Activated CD8-positive, alpha-beta T cell treated with anti-CD3 and anti-CD28 coated beads, Interleukin-2, amount 10 ng/mL, durations not matched to agents 7 days and 5 days (primary cell): ENCODE measurements around the gene FMOD. TPM values are rescaled to one million over a fixed set of nuclear protein-coding genes. Genes with fewer than 3 reads are reported as not detected.
A peak's percentile ranks its signal among the peaks of the same experiment; 100 is the strongest.

Experiments used
- ATAC-seq: fragments of 150-1000 bp; cut with Tn5 transposase; one replicate; pipeline ENCODE4 v1.10.0; 2021; ENCODE audit warnings: moderate library complexity
- CTCF ChIA-PET: fragments of 350-600 bp; sonication (Branson Sonifier 250); formaldehyde crosslinking; loops from one replicate; lab custom pipeline; 2021; ENCODE audit warnings: antibody characterized with exemption; lab: Charles Lee
- POLR2A ChIA-PET: fragments of 350-600 bp; sonication (Branson Sonifier 250); formaldehyde crosslinking; loops from one replicate; lab custom pipeline; 2021; ENCODE audit warnings: antibody characterized with exemption; lab: Charles Lee
- DNase-seq: peaks from one replicate; pipeline ENCODE4 v3.0.0-alpha.2; 2020
- H3K27ac Mint-ChIP-seq: one replicate; pipeline ENCODE4 v1.8.0; 2021; ENCODE audit warnings: mild to moderate bottlenecking, mixed read lengths
- H3K27me3 Mint-ChIP-seq: one replicate; pipeline ENCODE4 v1.8.0; 2021; ENCODE audit warnings: low read depth, mixed read lengths
- H3K36me3 Mint-ChIP-seq: one replicate; pipeline ENCODE4 v1.8.0; 2021; ENCODE audit warnings: low read depth, mixed read lengths
- H3K4me1 Mint-ChIP-seq: one replicate; pipeline ENCODE4 v1.8.0; 2021; ENCODE audit warnings: low read depth, mixed read lengths
- H3K4me3 Mint-ChIP-seq: one replicate; pipeline ENCODE4 v1.8.0; 2021; ENCODE audit warnings: mild to moderate bottlenecking, mixed read lengths
- H3K9me3 Mint-ChIP-seq: one replicate; pipeline ENCODE4 v1.8.0; 2022; ENCODE audit warnings: mixed read lengths; ENCODE audit not compliant: insufficient read depth
- total RNA-seq, 2 experiments: library from RNA; stranded (reverse); gene quantifications; one replicate each; pipeline ENCODE4 v1.2.3, GENCODE V29; 2021

FMOD gene
- total RNA-seq, 2 experiments from 2014 or later, result not detected

DNA sequence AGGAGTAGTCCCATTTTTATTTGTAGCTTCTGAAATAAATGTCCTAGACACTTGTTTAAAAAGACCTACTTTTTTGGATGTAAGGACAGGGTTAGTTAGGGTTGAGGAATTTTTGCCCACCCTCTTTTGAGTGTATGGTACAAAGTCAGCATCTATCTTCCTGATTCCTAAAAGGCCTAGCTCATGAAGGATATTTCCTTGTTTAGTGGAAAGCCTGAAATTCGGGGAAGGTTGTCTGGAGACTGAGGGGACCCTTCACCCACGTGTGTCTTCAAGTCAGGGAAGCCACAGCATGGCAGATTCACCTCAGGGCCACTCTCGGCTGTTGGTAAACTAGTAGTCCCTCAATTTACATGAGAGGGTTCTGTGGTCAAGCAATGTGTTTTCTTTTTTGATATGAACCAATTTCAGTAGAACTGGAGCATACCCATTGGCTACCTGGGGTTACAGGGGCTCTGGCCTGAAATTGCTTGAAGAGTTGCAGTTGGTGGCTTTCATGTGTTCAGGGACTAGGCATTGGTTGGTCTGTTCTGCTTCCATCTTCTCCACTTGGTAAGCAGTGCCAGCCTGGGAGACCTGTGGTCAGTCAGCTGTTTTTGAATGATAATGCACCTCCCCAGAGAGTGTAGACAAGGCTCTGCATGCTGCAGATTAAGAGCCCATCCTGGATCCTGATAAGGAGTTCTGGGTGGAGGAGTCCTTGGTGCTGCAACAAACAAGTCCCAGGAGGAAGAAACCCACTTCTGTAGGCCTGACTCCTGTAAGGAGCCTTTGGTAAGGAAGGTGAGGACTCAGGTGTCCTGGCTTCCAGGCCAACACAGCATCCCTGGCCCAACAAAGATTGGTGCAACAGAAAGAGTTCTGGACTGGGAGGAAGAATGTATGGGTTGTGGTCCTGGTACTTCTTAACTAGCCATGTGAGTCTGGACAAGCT is 39.3 kb downstream of the FMOD start:
- H3K27me3 Mint-ChIP-seq, result no peaks in the 10 kb centered on the region
- H3K4me3 Mint-ChIP-seq, result no peak overlapping the region
- H3K4me1 Mint-ChIP-seq, result peaks cover 44% of the 10 kb centered on the region
- H3K9me3 Mint-ChIP-seq, result no peaks in the 10 kb centered on the region
- no peak for ATAC-seq
- H3K36me3 Mint-ChIP-seq, result peaks cover 63% of the 10 kb centered on the region
- DNase-seq, result no peak
- H3K27ac Mint-ChIP-seq, result peak overlapping the region; percentile 27
- POLR2A ChIA-PET, result interaction anchor here (7.2 to 7.3 kb wide), 3 partner anchors 22 to 42 kb away, joined by 96 to 376 read pairs (median 102); no protein-coding TSS in a partner anchor
- CTCF ChIA-PET, result interaction anchor here (1.6 to 9.4 kb wide), 6 partner anchors 12 to 176 kb away, joined by 3 to 222 read pairs (median 125); no protein-coding TSS in a partner anchor

DNA sequence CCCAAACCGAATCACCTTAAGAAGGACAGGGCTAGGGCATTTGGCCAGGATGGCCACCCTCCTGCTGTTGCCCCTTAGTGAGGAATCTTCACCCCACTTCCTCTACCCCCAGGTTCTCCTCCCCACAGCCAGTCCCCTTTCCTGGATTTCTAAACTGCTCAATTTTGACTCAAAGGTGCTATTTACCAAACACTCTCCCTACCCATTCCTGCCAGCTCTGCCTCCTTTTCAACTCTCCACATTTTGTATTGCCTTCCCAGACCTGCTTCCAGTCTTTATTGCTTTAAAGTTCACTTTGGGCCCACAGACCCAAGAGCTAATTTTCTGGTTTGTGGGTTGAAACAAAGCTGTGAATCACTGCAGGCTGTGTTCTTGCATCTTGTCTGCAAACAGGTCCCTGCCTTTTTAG is 42.0 kb downstream of the FMOD start:
- H3K4me3 Mint-ChIP-seq, result peak overlapping the region; percentile 86
- no peak for DNase-seq
- ChIA-PET POLR2A (interaction anchor here (0.8 to 7.3 kb wide), 5 partner anchors 19 to 39 kb away, joined by 3 to 376 read pairs (median 96); no protein-coding TSS in a partner anchor), CTCF (interaction anchor here (0.9 to 9.4 kb wide), 8 partner anchors 8 to 39 kb away, joined by 4 to 222 read pairs (median 86); no protein-coding TSS in a partner anchor)
- H3K9me3 Mint-ChIP-seq, result no peaks in the 10 kb centered on the region
- H3K27me3 Mint-ChIP-seq, result no peaks in the 10 kb centered on the region
- H3K4me1 Mint-ChIP-seq, result peaks cover 56% of the 10 kb centered on the region
- ATAC-seq, result no peak
- peak overlapping the region; percentile 40 for H3K27ac Mint-ChIP-seq
- peaks cover 65% of the 10 kb centered on the region for H3K36me3 Mint-ChIP-seq

DNA sequence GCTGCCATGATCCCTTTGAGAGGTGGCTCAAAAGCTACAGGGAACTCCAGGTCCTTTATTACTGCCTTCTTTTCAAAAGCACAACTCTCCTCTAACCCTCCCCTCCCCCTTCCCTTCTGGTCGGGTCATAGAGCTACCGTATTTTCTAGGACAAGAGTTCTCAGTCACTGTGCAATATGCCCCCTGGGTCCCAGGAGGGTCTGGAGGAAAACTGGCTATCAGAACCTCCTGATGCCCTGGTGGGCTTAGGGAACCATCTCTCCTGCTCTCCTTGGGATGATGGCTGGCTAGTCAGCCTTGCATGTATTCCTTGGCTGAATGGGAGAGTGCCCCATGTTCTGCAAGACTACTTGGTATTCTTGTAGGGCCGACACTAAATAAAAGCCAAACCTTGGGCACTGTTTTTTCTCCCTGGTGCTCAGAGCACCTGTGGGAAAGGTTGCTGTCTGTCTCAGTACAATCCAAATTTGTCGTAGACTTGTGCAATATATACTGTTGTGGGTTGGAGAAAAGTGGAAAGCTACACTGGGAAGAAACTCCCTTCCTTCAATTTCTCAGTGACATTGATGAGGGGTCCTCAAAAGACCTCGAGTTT is 42.5 kb downstream of the FMOD start:
- Mint-ChIP-seq H3K27ac (peak overlapping the region; percentile 40), H3K4me1 (peaks cover 61% of the 10 kb centered on the region)
- CTCF ChIA-PET, result interaction anchor here (0.6 to 9.4 kb wide), 10 partner anchors 9 to 38 kb away, joined by 3 to 222 read pairs (median 46); no protein-coding TSS in a partner anchor

DNA sequence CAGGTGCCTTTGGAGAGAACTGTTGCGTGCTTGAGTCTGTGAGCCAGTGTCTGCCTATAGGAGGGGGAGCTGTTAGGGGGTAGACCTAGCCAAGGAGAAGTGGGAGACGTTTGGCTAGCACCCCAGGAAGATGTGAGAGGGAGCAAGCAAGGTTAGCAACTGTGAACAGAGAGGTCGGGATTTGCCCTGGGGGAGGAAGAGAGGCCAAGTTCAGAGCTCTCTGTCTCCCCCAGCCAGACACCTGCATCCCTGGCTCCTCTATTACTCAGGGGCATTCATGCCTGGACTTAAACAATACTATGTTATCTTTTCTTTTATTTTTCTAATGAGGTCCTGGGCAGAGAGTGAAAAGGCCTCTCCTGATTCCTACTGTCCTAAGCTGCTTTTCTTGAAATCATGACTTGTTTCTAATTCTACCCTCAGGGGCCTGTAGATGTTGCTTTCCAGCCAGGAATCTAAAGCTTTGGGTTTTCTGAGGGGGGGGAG is 43.2 kb downstream of the FMOD start:
- Mint-ChIP-seq H3K4me3 (peak overlapping the region; percentile 86), H3K27me3 (no peaks in the 10 kb centered on the region), H3K36me3 (peaks cover 59% of the 10 kb centered on the region), H3K27ac (peak overlapping the region; percentile 89), H3K9me3 (no peaks in the 10 kb centered on the region), H3K4me1 (peaks cover 68% of the 10 kb centered on the region)
- POLR2A ChIA-PET, result interaction anchor here (0.5 to 7.3 kb wide), 11 partner anchors 9 to 1238 kb away, joined by 3 to 376 read pairs (median 11); partner anchors contain the start of gene ATP2B4
- CTCF ChIA-PET, result interaction anchor here (0.6 to 9.4 kb wide), 11 partner anchors 9 to 38 kb away, joined by 3 to 222 read pairs (median 18); no protein-coding TSS in a partner anchor
- ATAC-seq (no peak), DNase-seq (no peak)

More for the DNA sequence above, 42.5 kb downstream of the FMOD start:
- Mint-ChIP-seq H3K27me3 (no peaks in the 10 kb centered on the region), H3K4me3 (peak overlapping the region; percentile 86), H3K9me3 (no peaks in the 10 kb centered on the region), H3K36me3 (peaks cover 61% of the 10 kb centered on the region)
- POLR2A ChIA-PET, result interaction anchor here (0.5 to 7.3 kb wide), 10 partner anchors 9 to 1238 kb away, joined by 3 to 376 read pairs (median 18); partner anchors contain the start of gene ATP2B4
- ATAC-seq (no peak), DNase-seq (no peak)

DNA sequence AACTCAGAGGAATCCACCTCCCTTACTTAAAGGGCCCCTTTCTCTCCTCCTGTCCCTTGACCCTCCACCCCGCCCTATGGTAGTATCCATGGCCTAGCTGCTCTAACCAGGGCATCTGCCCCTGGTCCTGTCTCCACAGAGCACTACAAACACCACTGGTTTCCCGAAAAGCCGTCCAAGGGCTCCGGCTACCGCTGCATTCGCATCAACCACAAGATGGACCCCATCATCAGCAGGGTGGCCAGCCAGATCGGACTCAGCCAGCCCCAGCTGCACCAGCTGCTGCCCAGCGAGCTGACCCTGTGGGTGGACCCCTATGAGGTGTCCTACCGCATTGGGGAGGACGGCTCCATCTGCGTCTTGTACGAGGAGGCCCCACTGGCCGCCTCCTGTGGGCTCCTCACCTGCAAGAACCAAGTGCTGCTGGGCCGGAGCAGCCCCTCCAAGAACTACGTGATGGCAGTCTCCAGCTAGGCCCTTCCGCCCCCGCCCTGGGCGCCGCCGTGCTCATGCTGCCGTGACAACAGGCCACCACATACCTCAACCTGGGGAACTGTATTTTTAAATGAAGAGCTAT is 43.9 kb downstream of the FMOD start:
- H3K27ac Mint-ChIP-seq, result peak overlapping the region; percentile 89
- CTCF ChIA-PET, result interaction anchor here (1.1 to 9.4 kb wide), 11 partner anchors 10 to 181 kb away, joined by 4 to 222 read pairs (median 18); no protein-coding TSS in a partner anchor

DNA sequence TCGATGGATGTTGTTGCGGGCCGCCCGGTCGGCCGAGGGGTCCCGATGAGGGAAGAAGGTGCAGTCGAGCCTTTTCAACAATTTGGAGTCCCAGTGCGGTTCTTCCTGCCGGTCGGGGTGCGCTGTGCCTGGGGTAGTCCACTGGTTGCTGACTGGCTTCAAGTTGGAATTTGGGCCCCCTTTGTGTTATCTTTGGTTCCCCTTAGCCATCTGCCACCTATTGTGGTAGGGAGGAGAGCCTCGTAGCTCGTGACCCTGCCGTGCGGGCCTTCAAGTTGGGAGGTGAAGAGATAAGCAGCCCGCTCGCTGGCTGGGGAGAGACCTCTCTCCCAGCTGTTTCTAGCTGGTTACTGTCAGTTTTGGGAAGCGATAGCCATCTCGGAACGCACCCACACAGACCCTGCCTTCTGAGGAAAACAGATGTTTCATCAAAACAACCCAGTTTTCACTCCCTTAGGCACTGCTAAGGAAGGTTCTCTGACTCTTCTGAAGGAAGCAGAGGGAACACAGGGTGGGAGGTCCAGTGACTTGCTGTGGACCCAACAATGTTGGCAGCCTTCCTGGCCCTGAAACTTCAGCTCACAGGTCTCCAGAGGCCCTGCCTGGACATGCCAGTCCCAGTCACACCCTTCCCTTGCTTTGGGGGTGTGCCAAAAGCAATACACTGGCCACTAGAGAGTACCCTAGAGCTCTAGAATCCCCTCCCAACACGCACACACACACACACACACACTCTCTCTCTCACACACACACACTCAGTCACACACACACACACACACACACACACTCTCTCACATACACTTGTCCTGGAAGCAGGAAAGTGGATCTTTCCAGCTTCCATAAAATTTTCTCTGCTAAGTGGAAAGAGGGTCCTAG is 44.6 kb downstream of the FMOD start:
- Mint-ChIP-seq H3K27ac (peak overlapping the region; percentile 89), H3K4me3 (peak overlapping the region; percentile 86), H3K27me3 (no peaks in the 10 kb centered on the region), H3K9me3 (no peaks in the 10 kb centered on the region), H3K36me3 (peaks cover 54% of the 10 kb centered on the region), H3K4me1 (peaks cover 67% of the 10 kb centered on the region)
- POLR2A ChIA-PET, result interaction anchor here (0.7 to 7.3 kb wide), 8 partner anchors 11 to 471 kb away, joined by 3 to 376 read pairs (median 34); no protein-coding TSS in a partner anchor
- CTCF ChIA-PET, result interaction anchor here (1.1 to 9.4 kb wide), 11 partner anchors 11 to 182 kb away, joined by 4 to 222 read pairs (median 18); no protein-coding TSS in a partner anchor
- DNase-seq, result peak; percentile 59
- ATAC-seq, result peak; percentile 5

More for the DNA sequence above, 43.9 kb downstream of the FMOD start:
- peaks cover 59% of the 10 kb centered on the region for H3K36me3 Mint-ChIP-seq
- DNase-seq, result peak; percentile 71
- peak overlapping the region; percentile 86 for H3K4me3 Mint-ChIP-seq
- peaks cover 71% of the 10 kb centered on the region for H3K4me1 Mint-ChIP-seq
- no peak for ATAC-seq
- H3K27me3 Mint-ChIP-seq, result no peaks in the 10 kb centered on the region
- POLR2A ChIA-PET, result interaction anchor here (0.7 to 7.3 kb wide), 10 partner anchors 10 to 471 kb away, joined by 3 to 376 read pairs (median 18); partner anchors contain the start of gene ATP2B4
- no peaks in the 10 kb centered on the region for H3K9me3 Mint-ChIP-seq

DNA sequence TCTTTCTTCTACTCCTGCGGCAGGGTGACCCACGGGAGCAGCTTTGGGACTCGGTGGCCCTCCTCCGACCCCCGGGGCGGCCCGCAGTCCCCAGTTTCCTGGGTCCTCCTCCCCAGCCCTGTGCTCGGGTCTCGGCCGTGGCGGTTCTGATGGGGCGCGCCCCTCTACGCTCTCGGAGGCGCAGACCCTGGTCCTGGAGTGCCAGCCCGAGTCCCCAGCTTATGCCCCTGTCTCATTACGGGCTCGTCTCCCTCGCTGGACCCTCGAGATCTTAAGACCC is 45.2 kb downstream of the FMOD start:
- H3K4me3 Mint-ChIP-seq, result peak overlapping the region; percentile 86
- peaks cover 66% of the 10 kb centered on the region for H3K4me1 Mint-ChIP-seq
- POLR2A ChIA-PET, result interaction anchor here (1.2 to 7.3 kb wide), 6 partner anchors 11 to 36 kb away, joined by 6 to 376 read pairs (median 70); no protein-coding TSS in a partner anchor
- no peaks in the 10 kb centered on the region for H3K9me3 Mint-ChIP-seq
- CTCF ChIA-PET, result interaction anchor here (1.6 to 9.4 kb wide), 9 partner anchors 11 to 182 kb away, joined by 4 to 222 read pairs (median 74); no protein-coding TSS in a partner anchor
- peaks cover 48% of the 10 kb centered on the region for H3K36me3 Mint-ChIP-seq
- H3K27me3 Mint-ChIP-seq, result no peaks in the 10 kb centered on the region
- ATAC-seq (peak; percentile 34), DNase-seq (no peak)
- H3K27ac Mint-ChIP-seq, result peak overlapping the region; percentile 89

DNA sequence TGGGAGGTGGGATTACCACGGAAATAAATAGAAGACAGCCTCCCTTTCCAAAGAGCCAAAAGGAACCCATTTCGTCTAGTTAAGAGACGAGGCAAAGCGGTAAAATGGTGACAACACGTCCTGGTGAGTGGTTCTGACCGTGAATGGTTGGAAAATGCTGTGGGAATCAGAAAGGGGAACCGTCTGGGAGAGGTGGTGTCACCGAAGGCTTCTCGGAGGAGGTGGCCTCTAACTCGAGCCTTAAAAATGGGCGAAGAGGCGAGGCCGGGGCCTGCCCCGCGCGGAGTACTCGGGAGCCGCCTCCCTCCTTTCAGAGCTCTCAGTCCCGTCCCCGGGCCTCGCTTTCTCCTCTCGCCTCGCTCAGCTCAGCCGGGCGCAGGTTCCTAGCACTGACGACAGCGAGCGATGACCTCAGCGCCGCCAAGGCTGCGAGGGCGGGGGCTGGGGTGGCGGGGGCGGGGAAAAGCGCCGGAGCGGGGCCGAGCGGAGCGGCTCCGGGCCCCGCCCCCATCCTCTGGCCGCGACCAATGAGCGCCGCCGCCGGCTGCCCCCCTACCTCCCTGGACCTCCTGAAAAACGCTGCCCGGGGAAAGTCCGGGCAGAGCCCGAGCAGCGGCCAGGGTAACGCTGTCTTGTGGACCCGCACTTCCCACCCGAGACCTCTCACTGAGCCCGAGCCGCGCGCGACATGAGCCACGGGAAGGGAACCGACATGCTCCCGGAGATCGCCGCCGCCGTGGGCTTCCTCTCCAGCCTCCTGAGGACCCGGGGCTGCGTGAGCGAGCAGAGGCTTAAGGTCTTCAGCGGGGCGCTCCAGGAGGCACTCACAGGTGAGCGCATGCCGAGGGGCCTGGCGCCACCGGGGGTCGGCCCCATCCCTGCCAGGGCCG is 45.8 kb downstream of the FMOD start, which contains the start of gene BTG2:
Gene BTG2 (plus strand): TSS at position 601 of the 890 bp plus-strand sequence. CDS start 88 bp downstream, at position 689.
- Mint-ChIP-seq H3K4me3 (peak within 1 kb of the TSS; percentile 86), H3K4me1 (peaks cover 67% of the 10 kb centered on the region), H3K36me3 (peaks cover 42% of the 10 kb centered on the region), H3K27ac (peak within 1 kb of the TSS; percentile 89), H3K27me3 (no peaks in the 10 kb centered on the region), H3K9me3 (no peaks in the 10 kb centered on the region)
- ChIA-PET CTCF (interaction anchor here (1.6 to 9.4 kb wide), 9 partner anchors 10 to 183 kb away, joined by 4 to 222 read pairs (median 74); no protein-coding TSS in a partner anchor), POLR2A (interaction anchor here (1.2 to 7.3 kb wide), 6 partner anchors 12 to 35 kb away, joined by 6 to 376 read pairs (median 70); no protein-coding TSS in a partner anchor)
- DNase-seq (peak; percentile 93), ATAC-seq (peak; percentile 80)

DNA sequence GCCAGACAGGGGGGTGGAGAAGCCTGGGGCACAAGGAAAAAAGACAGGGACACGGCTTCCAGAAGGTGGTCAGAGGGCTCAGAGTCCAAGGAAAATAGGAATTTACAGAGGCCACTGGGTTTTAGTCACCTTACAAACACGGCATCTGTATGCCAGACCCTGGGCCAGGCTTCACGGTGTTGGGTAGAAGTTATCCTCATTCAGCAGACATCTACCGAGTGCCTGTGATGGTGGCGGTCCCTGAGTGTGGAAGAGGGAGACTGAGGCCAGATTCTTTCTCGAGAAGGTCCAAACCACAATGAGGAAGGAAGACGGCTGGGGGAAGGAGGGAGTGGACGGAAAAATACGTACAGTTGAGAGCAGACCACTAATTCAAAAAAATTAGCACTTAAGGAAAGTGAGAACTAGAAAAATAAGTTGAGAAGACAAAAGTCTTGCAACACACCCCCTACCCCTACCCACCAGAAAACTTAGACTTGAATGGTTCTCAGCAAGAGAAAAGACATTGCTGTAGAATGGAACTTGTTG is 46.5 kb downstream of the FMOD start:
- Mint-ChIP-seq H3K27me3 (no peaks in the 10 kb centered on the region), H3K27ac (peak overlapping the region; percentile 87), H3K4me1 (peaks cover 62% of the 10 kb centered on the region), H3K36me3 (peaks cover 35% of the 10 kb centered on the region), H3K9me3 (no peaks in the 10 kb centered on the region), H3K4me3 (peak overlapping the region; percentile 66)
- no peak for DNase-seq
- ChIA-PET CTCF (interaction anchor here (2.4 to 9.4 kb wide), 7 partner anchors 9 to 184 kb away, joined by 5 to 222 read pairs (median 97); no protein-coding TSS in a partner anchor), POLR2A (interaction anchor here (3.9 to 7.3 kb wide), 5 partner anchors 13 to 35 kb away, joined by 25 to 376 read pairs (median 96); no protein-coding TSS in a partner anchor)
- no peak for ATAC-seq
